ENCODE results near the gene NRXN3.

NRXN3 gene

DNA sequence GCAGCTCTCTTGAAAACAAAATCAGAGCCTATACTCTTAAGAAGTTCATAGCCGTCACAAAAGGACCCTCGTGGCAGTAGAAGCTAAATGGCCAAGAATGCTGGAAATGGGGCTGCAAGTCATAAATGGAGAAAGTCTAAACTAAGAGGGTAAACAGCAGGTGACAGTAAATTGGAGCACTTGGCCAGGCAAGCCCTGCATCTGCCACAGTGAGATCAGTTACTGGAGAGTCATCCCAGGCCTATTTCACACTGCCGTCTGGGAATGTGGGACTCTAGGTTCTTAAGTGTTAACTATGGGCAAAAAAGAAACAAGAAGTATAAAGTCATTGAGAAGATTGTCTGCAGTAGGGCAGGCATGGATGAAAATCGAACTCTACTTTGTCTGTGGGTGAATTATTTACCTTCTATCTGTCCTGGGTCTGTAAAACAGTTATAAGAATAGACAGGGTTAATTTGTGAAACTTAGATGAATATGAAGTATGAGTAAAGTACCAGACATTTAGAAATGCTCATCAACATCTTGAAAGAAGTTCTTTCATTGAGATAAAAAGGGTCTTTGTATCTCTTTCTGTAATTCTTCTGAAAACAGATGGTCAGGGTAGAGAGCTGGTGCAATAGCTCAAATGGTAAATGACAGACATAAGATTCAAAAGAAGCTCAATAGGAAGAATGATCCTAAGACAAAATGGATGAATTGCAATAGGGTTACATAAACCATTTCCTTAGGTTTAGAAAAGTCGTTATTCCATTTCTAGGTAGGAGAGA lies 1248.7 kb downstream of the NRXN3 start:
- Histone ChIP-seq H3K4me3 (ENCODE audit: insufficient read depth, low read depth, low read length, poor library complexity, severe bottlenecking) (no peak overlapping the region), H3K36me3 (ENCODE audit: control insufficient read depth, insufficient read depth, low read length) (no peaks in the 10 kb centered on the region), H3K4me1 (ENCODE audit: control insufficient read depth, insufficient read depth, low read length, poor library complexity, severe bottlenecking) (no peaks in the 10 kb centered on the region), H3K9me3 (ENCODE audit: control insufficient read depth, low read length) (no peaks in the 10 kb centered on the region), H3K27ac (ENCODE audit: insufficient read depth, low read length, poor library complexity, severe bottlenecking) (no peak overlapping the region), H3K27me3 (replicated peaks; ENCODE audit: control insufficient read depth, insufficient read depth, low read length, poor library complexity, severe bottlenecking) (no peaks in the 10 kb centered on the region)
- no peak for DNase-seq

DNA sequence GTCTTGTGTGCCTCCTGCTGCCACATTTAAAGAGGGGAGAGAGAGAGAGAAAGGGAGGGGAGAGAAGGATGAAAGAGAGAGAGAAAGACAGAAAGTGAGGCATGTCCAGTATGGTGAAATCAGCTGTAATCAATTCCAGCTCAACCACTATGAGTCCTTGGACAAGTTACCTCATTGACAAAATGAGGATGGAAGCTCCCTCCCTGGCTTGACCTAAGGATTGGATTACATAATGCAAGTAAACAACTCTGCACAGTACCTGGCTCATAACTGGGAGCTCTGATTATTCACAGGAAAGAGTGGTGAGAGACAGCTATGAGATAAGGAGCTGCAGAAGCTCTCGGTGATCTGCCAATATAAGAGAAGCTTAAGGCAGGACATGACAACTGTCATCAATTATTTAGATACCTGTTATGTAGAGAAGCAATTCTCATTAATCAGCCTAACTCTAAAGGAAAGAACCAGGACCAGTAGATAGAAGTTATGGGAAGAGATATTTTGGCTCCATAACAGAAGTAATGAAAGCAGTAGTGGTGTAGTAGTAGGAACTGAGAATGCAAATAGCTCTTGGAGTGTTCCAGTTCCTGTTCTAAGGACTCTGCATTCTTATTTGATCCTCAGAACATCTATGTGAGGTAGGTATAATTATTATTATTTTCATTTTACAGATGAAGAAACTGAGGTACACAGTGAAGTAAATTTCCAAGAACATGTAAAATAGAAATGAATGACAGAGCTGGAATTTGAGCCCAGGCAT lies 1249.6 kb downstream of the NRXN3 start:
- Histone ChIP-seq H3K27ac (ENCODE audit: insufficient read depth, low read length, poor library complexity, severe bottlenecking) (no peak overlapping the region), H3K27me3 (replicated peaks; ENCODE audit: control insufficient read depth, insufficient read depth, low read length, poor library complexity, severe bottlenecking) (no peaks in the 10 kb centered on the region), H3K4me3 (ENCODE audit: insufficient read depth, low read depth, low read length, poor library complexity, severe bottlenecking) (no peak overlapping the region), H3K9me3 (ENCODE audit: control insufficient read depth, low read length) (no peaks in the 10 kb centered on the region), H3K36me3 (ENCODE audit: control insufficient read depth, insufficient read depth, low read length) (no peaks in the 10 kb centered on the region), H3K4me1 (ENCODE audit: control insufficient read depth, insufficient read depth, low read length, poor library complexity, severe bottlenecking) (no peaks in the 10 kb centered on the region)
- no peak for DNase-seq

DNA sequence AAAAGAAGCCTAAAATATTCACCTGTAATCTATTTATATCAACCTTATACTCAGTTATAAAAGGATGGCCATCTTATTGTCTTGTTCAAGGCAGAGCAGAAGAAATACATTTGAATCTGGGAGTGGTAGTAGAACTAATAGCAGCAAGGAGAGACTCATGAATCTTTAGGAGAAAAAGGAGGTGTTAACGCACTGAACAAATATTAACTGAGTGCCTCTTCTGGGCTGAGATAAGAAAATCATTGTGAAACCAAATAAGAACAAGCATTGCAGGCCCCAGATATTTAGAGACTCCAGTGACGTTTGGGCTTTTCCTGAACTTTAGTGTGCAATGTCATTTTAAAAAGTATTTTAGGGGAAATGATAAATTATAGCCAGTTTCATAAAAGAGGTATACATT lies 1250.6 kb downstream of the NRXN3 start:
- H3K27me3 ChIP-seq (replicated peaks; ENCODE audit: control insufficient read depth, insufficient read depth, low read length, poor library complexity, severe bottlenecking): no peaks in the 10 kb centered on the region
- H3K4me1 ChIP-seq (ENCODE audit: control insufficient read depth, insufficient read depth, low read length, poor library complexity, severe bottlenecking): no peaks in the 10 kb centered on the region
- H3K4me3 ChIP-seq (ENCODE audit: insufficient read depth, low read depth, low read length, poor library complexity, severe bottlenecking): no peak overlapping the region
- H3K9me3 ChIP-seq (ENCODE audit: control insufficient read depth, low read length): no peaks in the 10 kb centered on the region
- no peaks in the 10 kb centered on the region for H3K36me3 ChIP-seq (ENCODE audit: control insufficient read depth, insufficient read depth, low read length)
- no peak for DNase-seq
- no peak overlapping the region for H3K27ac ChIP-seq (ENCODE audit: insufficient read depth, low read length, poor library complexity, severe bottlenecking)

DNA sequence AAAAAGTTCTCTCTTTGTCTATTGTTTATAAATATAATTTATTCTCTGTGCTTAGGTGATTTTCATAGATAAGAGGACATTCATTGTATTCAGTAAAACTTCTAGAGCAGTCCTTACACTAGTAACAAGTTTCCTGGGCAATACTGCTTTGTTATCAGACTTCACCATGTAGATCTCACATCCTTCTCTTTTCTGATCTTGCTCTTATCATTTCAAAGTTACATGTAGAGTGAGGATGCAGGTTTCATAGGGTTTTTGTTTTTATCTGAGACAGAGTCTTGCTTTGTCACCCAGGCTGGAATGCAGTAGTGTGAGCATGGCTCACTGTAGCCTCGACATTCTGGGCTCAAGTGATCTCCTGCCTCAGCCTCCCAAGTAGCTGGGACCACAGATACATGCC lies 1251.6 kb downstream of the NRXN3 start:
- Histone ChIP-seq H3K36me3 (ENCODE audit: control insufficient read depth, insufficient read depth, low read length) (no peaks in the 10 kb centered on the region), H3K4me3 (ENCODE audit: insufficient read depth, low read depth, low read length, poor library complexity, severe bottlenecking) (no peak overlapping the region), H3K9me3 (ENCODE audit: control insufficient read depth, low read length) (no peaks in the 10 kb centered on the region), H3K4me1 (ENCODE audit: control insufficient read depth, insufficient read depth, low read length, poor library complexity, severe bottlenecking) (no peaks in the 10 kb centered on the region), H3K27me3 (replicated peaks; ENCODE audit: control insufficient read depth, insufficient read depth, low read length, poor library complexity, severe bottlenecking) (no peaks in the 10 kb centered on the region), H3K27ac (ENCODE audit: insufficient read depth, low read length, poor library complexity, severe bottlenecking) (no peak overlapping the region)
- no peak for DNase-seq

DNA sequence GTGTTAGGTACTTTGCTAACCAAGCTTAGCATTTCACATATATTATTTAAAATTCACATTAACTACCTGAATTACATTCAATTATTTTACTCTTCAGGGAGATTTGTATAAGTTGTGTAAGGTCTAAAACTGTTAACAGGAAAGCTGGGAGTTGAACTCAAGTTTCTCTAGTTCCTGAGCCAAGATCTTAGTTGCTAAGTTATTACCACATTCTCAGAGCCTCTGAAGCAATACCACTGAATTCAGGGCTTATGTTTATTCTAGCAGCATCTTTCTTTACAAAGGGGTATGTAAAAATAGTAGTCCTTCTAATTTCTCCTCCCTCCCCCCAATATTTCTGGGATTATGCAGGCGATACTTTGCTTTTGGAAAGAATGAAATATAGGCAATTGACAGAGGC lies 1254.3 kb downstream of the NRXN3 start:
- no peaks in the 10 kb centered on the region for H3K4me1 ChIP-seq (ENCODE audit: control insufficient read depth, insufficient read depth, low read length, poor library complexity, severe bottlenecking)
- H3K4me3 ChIP-seq (ENCODE audit: insufficient read depth, low read depth, low read length, poor library complexity, severe bottlenecking): no peak overlapping the region
- no peaks in the 10 kb centered on the region for H3K27me3 ChIP-seq (replicated peaks; ENCODE audit: control insufficient read depth, insufficient read depth, low read length, poor library complexity, severe bottlenecking)
- no peak for DNase-seq
- H3K27ac ChIP-seq (ENCODE audit: insufficient read depth, low read length, poor library complexity, severe bottlenecking): no peak overlapping the region
- no peaks in the 10 kb centered on the region for H3K36me3 ChIP-seq (ENCODE audit: control insufficient read depth, insufficient read depth, low read length)
- no peaks in the 10 kb centered on the region for H3K9me3 ChIP-seq (ENCODE audit: control insufficient read depth, low read length)

DNA sequence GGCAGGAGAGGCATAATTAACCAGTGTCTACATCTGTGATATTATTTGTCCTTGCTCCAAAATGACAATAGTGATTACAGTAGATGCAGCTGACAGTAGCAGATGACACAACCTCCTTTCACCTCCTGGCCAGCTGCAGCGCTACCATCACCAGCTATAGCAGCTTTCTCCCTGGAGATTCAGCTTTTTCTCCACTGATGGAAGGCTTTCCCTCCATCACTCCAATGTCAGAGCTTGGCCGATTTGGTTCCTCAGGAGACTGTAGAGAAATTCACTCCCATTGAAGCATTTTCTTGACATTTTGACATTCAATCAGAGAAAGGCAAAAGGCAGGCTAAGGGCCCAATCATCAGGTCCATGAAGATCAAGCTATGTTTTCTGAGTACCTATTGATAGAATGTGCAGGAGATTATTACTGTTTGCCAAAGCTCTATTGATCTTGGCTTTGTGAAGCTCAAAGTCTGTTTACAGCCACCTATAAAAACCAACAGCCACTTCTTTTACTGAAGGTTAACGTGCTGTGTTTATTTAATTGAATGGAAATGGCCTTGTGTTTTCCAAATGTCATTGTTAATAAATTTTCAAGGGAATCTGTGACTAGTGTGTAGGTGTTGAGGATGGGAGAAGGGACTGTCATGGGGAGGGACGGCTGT lies 1256.1 kb downstream of the NRXN3 start:
- Histone ChIP-seq H3K27me3 (replicated peaks; ENCODE audit: control insufficient read depth, insufficient read depth, low read length, poor library complexity, severe bottlenecking) (no peaks in the 10 kb centered on the region), H3K4me3 (ENCODE audit: insufficient read depth, low read depth, low read length, poor library complexity, severe bottlenecking) (no peak overlapping the region), H3K27ac (ENCODE audit: insufficient read depth, low read length, poor library complexity, severe bottlenecking) (no peak overlapping the region), H3K4me1 (ENCODE audit: control insufficient read depth, insufficient read depth, low read length, poor library complexity, severe bottlenecking) (no peaks in the 10 kb centered on the region), H3K9me3 (ENCODE audit: control insufficient read depth, low read length) (no peaks in the 10 kb centered on the region), H3K36me3 (ENCODE audit: control insufficient read depth, insufficient read depth, low read length) (no peaks in the 10 kb centered on the region)
- no peak for DNase-seq

DNA sequence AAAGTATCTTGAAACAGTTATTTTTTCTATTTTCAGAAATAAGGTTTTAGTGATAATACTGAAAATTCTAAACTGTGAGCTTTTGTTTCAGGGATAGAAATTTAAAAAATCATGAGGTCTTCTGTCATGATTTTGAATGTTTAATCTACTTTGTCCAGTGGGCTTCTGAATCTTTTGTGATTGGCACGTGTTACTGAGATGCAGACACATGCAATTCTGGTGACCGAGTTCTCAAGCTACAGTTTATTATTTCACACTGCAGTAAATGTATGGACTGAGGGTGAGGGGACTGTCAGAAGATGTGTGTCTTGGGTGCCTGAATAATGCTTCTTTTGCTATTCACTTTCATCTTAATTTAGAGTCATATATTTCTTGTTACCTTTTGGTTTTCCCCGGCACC lies 1262.5 kb downstream of the NRXN3 start:
- Histone ChIP-seq H3K27ac (ENCODE audit: insufficient read depth, low read length, poor library complexity, severe bottlenecking) (no peak overlapping the region), H3K4me3 (ENCODE audit: insufficient read depth, low read depth, low read length, poor library complexity, severe bottlenecking) (no peak overlapping the region), H3K4me1 (ENCODE audit: control insufficient read depth, insufficient read depth, low read length, poor library complexity, severe bottlenecking) (no peaks in the 10 kb centered on the region), H3K27me3 (replicated peaks; ENCODE audit: control insufficient read depth, insufficient read depth, low read length, poor library complexity, severe bottlenecking) (no peaks in the 10 kb centered on the region), H3K36me3 (ENCODE audit: control insufficient read depth, insufficient read depth, low read length) (no peaks in the 10 kb centered on the region), H3K9me3 (ENCODE audit: control insufficient read depth, low read length) (no peaks in the 10 kb centered on the region)
- no peak for DNase-seq

DNA sequence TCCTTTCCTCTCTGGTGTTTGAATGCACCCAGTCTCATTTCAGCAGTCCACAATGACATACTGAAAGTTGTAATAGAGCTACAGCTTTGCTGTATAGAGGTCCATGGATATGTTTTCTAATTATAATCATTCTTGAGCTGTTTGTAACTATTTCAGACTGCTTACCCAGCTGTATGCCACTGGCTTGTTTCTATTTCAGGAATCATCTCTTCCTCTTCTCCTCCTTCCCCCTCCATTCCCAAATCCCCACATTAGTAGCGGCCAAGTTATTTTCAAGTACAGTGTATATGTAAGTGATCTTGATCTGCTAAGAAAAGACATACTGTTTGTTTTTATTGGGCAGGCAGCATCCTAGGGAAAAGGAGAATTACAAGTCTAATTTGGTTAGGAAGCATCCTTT lies 1266.2 kb downstream of the NRXN3 start:
- Histone ChIP-seq H3K4me1 (ENCODE audit: control insufficient read depth, insufficient read depth, low read length, poor library complexity, severe bottlenecking) (no peaks in the 10 kb centered on the region), H3K27ac (ENCODE audit: insufficient read depth, low read length, poor library complexity, severe bottlenecking) (no peak overlapping the region), H3K4me3 (ENCODE audit: insufficient read depth, low read depth, low read length, poor library complexity, severe bottlenecking) (no peak overlapping the region), H3K36me3 (ENCODE audit: control insufficient read depth, insufficient read depth, low read length) (no peaks in the 10 kb centered on the region), H3K9me3 (ENCODE audit: control insufficient read depth, low read length) (no peaks in the 10 kb centered on the region), H3K27me3 (replicated peaks; ENCODE audit: control insufficient read depth, insufficient read depth, low read length, poor library complexity, severe bottlenecking) (no peaks in the 10 kb centered on the region)
- DNase-seq: no peak

DNA sequence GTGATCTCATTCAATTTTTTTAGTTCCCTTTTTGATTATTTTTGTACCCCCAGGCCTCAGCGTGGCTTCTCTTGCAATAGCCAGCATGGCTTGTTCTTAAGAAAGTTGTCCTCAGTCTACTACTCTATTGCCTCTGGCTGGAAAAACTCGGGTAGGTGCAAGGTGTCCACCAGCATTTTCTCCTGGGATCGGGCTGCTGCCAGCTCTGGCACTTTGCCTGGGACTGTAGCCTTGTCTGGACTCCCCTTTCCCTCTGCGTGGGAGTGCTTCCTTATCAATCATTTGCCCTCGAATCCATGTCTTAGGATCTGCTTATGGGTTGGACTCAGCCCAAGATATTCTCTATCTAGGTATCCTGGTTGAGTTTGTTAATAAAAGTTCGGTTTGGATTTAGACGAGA lies 1267.8 kb downstream of the NRXN3 start:
- no peaks in the 10 kb centered on the region for H3K4me1 ChIP-seq (ENCODE audit: control insufficient read depth, insufficient read depth, low read length, poor library complexity, severe bottlenecking)
- H3K27me3 ChIP-seq (replicated peaks; ENCODE audit: control insufficient read depth, insufficient read depth, low read length, poor library complexity, severe bottlenecking): no peaks in the 10 kb centered on the region
- DNase-seq: no peak
- no peak overlapping the region for H3K27ac ChIP-seq (ENCODE audit: insufficient read depth, low read length, poor library complexity, severe bottlenecking)
- H3K9me3 ChIP-seq (ENCODE audit: control insufficient read depth, low read length): no peaks in the 10 kb centered on the region
- no peak overlapping the region for H3K4me3 ChIP-seq (ENCODE audit: insufficient read depth, low read depth, low read length, poor library complexity, severe bottlenecking)
- H3K36me3 ChIP-seq (ENCODE audit: control insufficient read depth, insufficient read depth, low read length): no peaks in the 10 kb centered on the region

Data from effector memory CD4-positive, alpha-beta T cell (primary cell).